Measurements from ENCODE around the gene SCAF4.

SCAF4 gene

GRCh38 chr21:31729622-31730343, 2.1 kb downstream of the SCAF4 start:
- Mint-ChIP-seq H3K27me3 (ENCODE audit: low read depth) (no peaks in the 10 kb centered on the region), H3K9me3 (no peaks in the 10 kb centered on the region), H3K4me3 (peak overlapping the region; percentile 85), H3K36me3 (ENCODE audit: low read depth) (peaks cover 3% of the 10 kb centered on the region), H3K4me1 (ENCODE audit: low read depth) (peaks cover 8% of the 10 kb centered on the region), H3K27ac (no peak overlapping the region)

GRCh38 chr21:31728952-31729351, 3.0 kb downstream of the SCAF4 start:
- no peak overlapping the region for H3K27ac Mint-ChIP-seq
- H3K4me3 Mint-ChIP-seq = no peak overlapping the region
- H3K27me3 Mint-ChIP-seq (ENCODE audit: low read depth) = no peaks in the 10 kb centered on the region
- H3K4me1 Mint-ChIP-seq (ENCODE audit: low read depth) = peaks cover 13% of the 10 kb centered on the region
- peaks cover 3% of the 10 kb centered on the region for H3K36me3 Mint-ChIP-seq (ENCODE audit: low read depth)
- no peaks in the 10 kb centered on the region for H3K9me3 Mint-ChIP-seq

GRCh38 chr21:31728191-31728590, 3.7 kb downstream of the SCAF4 start:
- Mint-ChIP-seq H3K36me3 (ENCODE audit: low read depth) (peaks cover 3% of the 10 kb centered on the region), H3K9me3 (no peaks in the 10 kb centered on the region), H3K4me1 (ENCODE audit: low read depth) (peaks cover 17% of the 10 kb centered on the region), H3K27me3 (ENCODE audit: low read depth) (no peaks in the 10 kb centered on the region), H3K4me3 (no peak overlapping the region), H3K27ac (no peak overlapping the region)

- Mint-ChIP-seq H3K4me1 (ENCODE audit: low read depth) (peaks cover 17% of the 10 kb centered on the region), H3K9me3 (no peaks in the 10 kb centered on the region), H3K27ac (no peak overlapping the region), H3K27me3 (ENCODE audit: low read depth) (no peaks in the 10 kb centered on the region), H3K4me3 (no peak overlapping the region), H3K36me3 (ENCODE audit: low read depth) (peaks cover 3% of the 10 kb centered on the region)
Measured at GRCh38 chr21:31727181-31727580, 4.7 kb downstream of the SCAF4 start.

GRCh38 chr21:31726407-31726806, 5.5 kb downstream of the SCAF4 start:
- Mint-ChIP-seq H3K4me3 (no peak overlapping the region), H3K9me3 (no peaks in the 10 kb centered on the region), H3K27ac (no peak overlapping the region), H3K36me3 (ENCODE audit: low read depth) (peaks cover 3% of the 10 kb centered on the region), H3K4me1 (ENCODE audit: low read depth) (peaks cover 17% of the 10 kb centered on the region), H3K27me3 (ENCODE audit: low read depth) (no peaks in the 10 kb centered on the region)

GRCh38 chr21:31725202-31725839, 6.6 kb downstream of the SCAF4 start:
- Mint-ChIP-seq H3K4me3 (no peak overlapping the region), H3K27ac (peak overlapping the region; percentile 16), H3K27me3 (ENCODE audit: low read depth) (no peaks in the 10 kb centered on the region), H3K36me3 (ENCODE audit: low read depth) (peaks cover 2% of the 10 kb centered on the region), H3K9me3 (no peaks in the 10 kb centered on the region), H3K4me1 (ENCODE audit: low read depth) (peaks cover 23% of the 10 kb centered on the region)

- Mint-ChIP-seq H3K4me3 (no peak overlapping the region), H3K27me3 (ENCODE audit: low read depth) (no peaks in the 10 kb centered on the region), H3K27ac (no peak overlapping the region), H3K9me3 (no peaks in the 10 kb centered on the region), H3K36me3 (ENCODE audit: low read depth) (peaks cover 3% of the 10 kb centered on the region), H3K4me1 (ENCODE audit: low read depth) (peaks cover 21% of the 10 kb centered on the region)
Measured at GRCh38 chr21:31724552-31724951, 7.4 kb downstream of the SCAF4 start.

- H3K36me3 Mint-ChIP-seq (ENCODE audit: low read depth) = peaks cover 2% of the 10 kb centered on the region
- H3K4me1 Mint-ChIP-seq (ENCODE audit: low read depth) = peaks cover 30% of the 10 kb centered on the region
- no peak overlapping the region for H3K27ac Mint-ChIP-seq
- no peaks in the 10 kb centered on the region for H3K27me3 Mint-ChIP-seq (ENCODE audit: low read depth)
- H3K4me3 Mint-ChIP-seq = no peak overlapping the region
- H3K9me3 Mint-ChIP-seq = no peaks in the 10 kb centered on the region
Measured at GRCh38 chr21:31721381-31721780, 10.5 kb downstream of the SCAF4 start.

- no peak overlapping the region for H3K27ac Mint-ChIP-seq
- H3K4me3 Mint-ChIP-seq = no peak overlapping the region
- no peaks in the 10 kb centered on the region for H3K27me3 Mint-ChIP-seq (ENCODE audit: low read depth)
- H3K9me3 Mint-ChIP-seq = no peaks in the 10 kb centered on the region
- peaks cover 31% of the 10 kb centered on the region for H3K4me1 Mint-ChIP-seq (ENCODE audit: low read depth)
- peaks cover 2% of the 10 kb centered on the region for H3K36me3 Mint-ChIP-seq (ENCODE audit: low read depth)
Measured at GRCh38 chr21:31720739-31721138, 11.2 kb downstream of the SCAF4 start.

GRCh38 chr21:31720330-31720729, 11.6 kb downstream of the SCAF4 start:
- H3K9me3 Mint-ChIP-seq = no peaks in the 10 kb centered on the region
- no peak overlapping the region for H3K27ac Mint-ChIP-seq
- peaks cover 31% of the 10 kb centered on the region for H3K4me1 Mint-ChIP-seq (ENCODE audit: low read depth)
- H3K4me3 Mint-ChIP-seq = no peak overlapping the region
- H3K27me3 Mint-ChIP-seq (ENCODE audit: low read depth) = no peaks in the 10 kb centered on the region
- peaks cover 2% of the 10 kb centered on the region for H3K36me3 Mint-ChIP-seq (ENCODE audit: low read depth)

GRCh38 chr21:31716106-31716505, 15.8 kb downstream of the SCAF4 start:
- Mint-ChIP-seq H3K4me1 (ENCODE audit: low read depth) (peaks cover 28% of the 10 kb centered on the region), H3K4me3 (no peak overlapping the region), H3K36me3 (ENCODE audit: low read depth) (peaks cover 2% of the 10 kb centered on the region), H3K27ac (no peak overlapping the region), H3K27me3 (ENCODE audit: low read depth) (no peaks in the 10 kb centered on the region), H3K9me3 (no peaks in the 10 kb centered on the region)

- Mint-ChIP-seq H3K4me3 (no peak overlapping the region), H3K27me3 (ENCODE audit: low read depth) (no peaks in the 10 kb centered on the region), H3K4me1 (ENCODE audit: low read depth) (peaks cover 28% of the 10 kb centered on the region), H3K36me3 (ENCODE audit: low read depth) (peaks cover 3% of the 10 kb centered on the region), H3K9me3 (no peaks in the 10 kb centered on the region), H3K27ac (no peak overlapping the region)
Measured at GRCh38 chr21:31714741-31715365, 17.1 kb downstream of the SCAF4 start.

- Mint-ChIP-seq H3K4me1 (ENCODE audit: low read depth) (peaks cover 35% of the 10 kb centered on the region), H3K27ac (no peak overlapping the region), H3K36me3 (ENCODE audit: low read depth) (peaks cover 2% of the 10 kb centered on the region), H3K4me3 (no peak overlapping the region), H3K9me3 (no peaks in the 10 kb centered on the region), H3K27me3 (ENCODE audit: low read depth) (no peaks in the 10 kb centered on the region)
Measured at GRCh38 chr21:31713973-31714740, 17.8 kb downstream of the SCAF4 start.

- Mint-ChIP-seq H3K4me1 (ENCODE audit: low read depth) (peaks cover 33% of the 10 kb centered on the region), H3K4me3 (no peak overlapping the region), H3K27me3 (ENCODE audit: low read depth) (no peaks in the 10 kb centered on the region), H3K9me3 (no peaks in the 10 kb centered on the region), H3K27ac (no peak overlapping the region), H3K36me3 (ENCODE audit: low read depth) (peaks cover 2% of the 10 kb centered on the region)
Measured at GRCh38 chr21:31713115-31713514, 18.8 kb downstream of the SCAF4 start.
